Breast epithelium (tissue), 4 donors: ENCODE measurements around the gene HEXIM2. TPM values are rescaled to one million over a fixed set of nuclear protein-coding genes. Genes with fewer than 3 reads are reported as not detected.
"Not testable (repeated sequence)": the region's sequence is repeated elsewhere in the genome, so short reads cannot be mapped to it uniquely, and the experiment has no call there.

Source experiments
- DNase-seq, 2 donors: peaks; one replicate each; pipeline ENCODE4 v3.0.0-alpha.2; 2019; ENCODE audit warnings: low spot score in 2 of 2
- H3K27ac ChIP-seq, 2 donors: fragments of 200-600 bp; sonication (generic) in 1 of 2; one replicate each; pipeline ENCODE4 v1.5.1; 2016 to 2019; ENCODE audit warnings: mild to moderate bottlenecking in 1 of 2
- H3K27me3 ChIP-seq, 2 donors: fragments of 200-600 bp; sonication (generic) in 1 of 2; one replicate each; pipeline versions ENCODE4 v1.5.1 to v1.6.0; 2017 to 2019; ENCODE audit warnings: control low read depth in 1 of 2, mild to moderate bottlenecking in 1 of 2
- H3K36me3 ChIP-seq: fragments of 200-600 bp; one replicate; pipeline ENCODE4 v1.5.1; 2019
- H3K4me1 ChIP-seq, 2 donors: fragments of 200-600 bp; sonication (generic); one replicate each; pipeline ENCODE4 v1.5.1; 2016 to 2019; ENCODE audit warnings: control low read depth in 1 of 2
- H3K4me3 ChIP-seq, 3 donors: fragments of 200-600 bp; sonication (generic); 1 replicate in 2 of 3; 2 replicates in 1 of 3; pipeline ENCODE4 v1.5.1; 2016 to 2019; ENCODE audit warnings: mild to moderate bottlenecking in 3 of 3, moderate library complexity in 2 of 3
- H3K9me3 ChIP-seq, 2 donors: fragments of 200-600 bp; sonication (generic) in 1 of 2; one replicate each; pipeline ENCODE4 v1.5.1; 2016 to 2019; ENCODE audit warnings: control low read depth in 1 of 2
- CTCF ChIP-seq, 3 donors: fragments of 450-650 bp; IDR thresholded peaks; one replicate each; pipeline ENCODE4 v1.5.1; 2016 to 2017; ENCODE audit warnings: antibody characterized with exemption in 3 of 3, mild to moderate bottlenecking in 3 of 3, moderate library complexity in 3 of 3
- POLR2A ChIP-seq: fragments of 450-650 bp; IDR thresholded peaks from one replicate; pipeline ENCODE4 v1.6.1; 2016; ENCODE audit warnings: antibody characterized with exemption, mild to moderate bottlenecking, moderate library complexity
- POLR2AphosphoS5 ChIP-seq, 3 donors: sonication (generic); formaldehyde crosslinking; IDR thresholded peaks; one replicate each; pipeline ENCODE4 v1.6.1; 2017; ENCODE audit warnings: antibody characterized with exemption in 3 of 3
- intact Hi-C: fragments of 100-400 bp; cut with DNase I; formaldehyde crosslinking; loops from one replicate; pipeline ENCODE4 v1.15.1; 2023; ENCODE audit warnings: low total_unique reads
- total RNA-seq, 3 donors: library from RNA; depleted of rRNA; stranded (reverse); fragments of >200 nt; gene quantifications; one replicate each; pipeline ENCODE4 v1.1.0, GENCODE V29; 2016

HEXIM2 gene
- total RNA-seq, 3 donors from 2014 or later, result 6.6 to 13.3 (median 13.2) TPM

GRCh38 chr17:45201880-45202279, 40.2 kb downstream of the HEXIM2 start:
- H3K9me3 ChIP-seq, intact Hi-C loops, H3K27me3 ChIP-seq, H3K4me3 ChIP-seq, H3K4me1 ChIP-seq, H3K36me3 ChIP-seq: not testable (repeated sequence)
- DNase-seq, result peak in 1 of 2 donors; percentile 74
- TF ChIP-seq POLR2AphosphoS5 (IDR thresholded peaks at IDR 0.05), result peak in 2 of 3 donors; percentile 60 to 92
- H3K27ac ChIP-seq, result peak overlapping the region; percentile 51 to 78

GRCh38 chr17:45218895-45219661, 57.4 kb downstream of the HEXIM2 start:
- peaks cover 0 to 6% of the 10 kb centered on the region in 2 donors for H3K4me1 ChIP-seq
- peak overlapping the region in 1 of 2 donors; percentile 27 for H3K27ac ChIP-seq
- intact Hi-C loops, result no loop called here
- TF ChIP-seq POLR2A (no peak), CTCF (IDR thresholded peaks at IDR 0.05) (peak; percentile 99), POLR2AphosphoS5 (IDR thresholded peaks at IDR 0.05) (peak; percentile 46 to 75 (median 64))
- H3K4me3 ChIP-seq, result peak overlapping the region in 1 of 3 donors; percentile 39
- no peaks in the 10 kb centered on the region for H3K27me3 ChIP-seq
- no peaks in the 10 kb centered on the region for H3K36me3 ChIP-seq
- H3K9me3 ChIP-seq, result no peaks in the 10 kb centered on the region
- DNase-seq, result peak; percentile 78 to 90

Other genes with a start within 250 kb of the HEXIM2 start
- gene GFAP, start 246.4 kb upstream of the HEXIM2 start, total RNA-seq, result 10 to 100 TPM in 2 of 3 donors, 1 to 10 TPM in 1; 4.2 to 37.0 (median 11.8) TPM
- gene KIF18B, start 214.1 kb upstream of the HEXIM2 start, total RNA-seq, result under 1 TPM in 2 of 3 donors, not detected in 1; 0.15 to 0.64 TPM
- 1 to 10 TPM in 1 of 3 donors, under 1 TPM in 1, not detected in 1; 0.98 to 7.2 TPM for gene C1QL1, start 193.6 kb upstream of the HEXIM2 start, total RNA-seq
- 10 to 100 TPM; 44.0 to 76.8 (median 48.2) TPM for gene DCAKD, start 110.2 kb upstream of the HEXIM2 start, total RNA-seq
- gene NMT1, start 100.6 kb upstream of the HEXIM2 start, total RNA-seq, result 100 to 1,000 TPM in 1 of 3 donors, 10 to 100 TPM in 2; 81.9 to 130 (median 84.0) TPM
- 10 to 100 TPM; 30.8 to 62.2 (median 41.1) TPM for gene PLCD3, start 29.4 kb upstream of the HEXIM2 start, total RNA-seq
- gene ACBD4, start 26.2 kb upstream of the HEXIM2 start, total RNA-seq, result 10 to 100 TPM; 13.8 to 28.8 (median 15.7) TPM
- gene HEXIM1, start 13.4 kb upstream of the HEXIM2 start, total RNA-seq, result 10 to 100 TPM; 21.3 to 35.6 (median 33.4) TPM
- 10 to 100 TPM in 2 of 3 donors, 1 to 10 TPM in 1; 9.2 to 31.2 (median 10.8) TPM for gene FMNL1, start 60.0 kb downstream of the HEXIM2 start, total RNA-seq
- gene SPATA32, start 100.2 kb downstream of the HEXIM2 start, total RNA-seq, result under 1 TPM in 1 of 3 donors, not detected in 2; 0.44 TPM
- gene MAP3K14, start 155.1 kb downstream of the HEXIM2 start, total RNA-seq, result 10 to 100 TPM in 1 of 3 donors, 1 to 10 TPM in 2; 4.3 to 12.3 (median 6.9) TPM